KG1 (cell line): Measurements from ENCODE around the gene GAS6.
"Not testable (repeated sequence)": the region's sequence is repeated elsewhere in the genome, so short reads cannot be mapped to it uniquely, and the experiment has no call there.

Experiments used
- DNase-seq: peaks from one replicate; lab custom pipeline; 2025; lab: John Stamatoyannopoulos, UW

Gene GAS6

DNA sequence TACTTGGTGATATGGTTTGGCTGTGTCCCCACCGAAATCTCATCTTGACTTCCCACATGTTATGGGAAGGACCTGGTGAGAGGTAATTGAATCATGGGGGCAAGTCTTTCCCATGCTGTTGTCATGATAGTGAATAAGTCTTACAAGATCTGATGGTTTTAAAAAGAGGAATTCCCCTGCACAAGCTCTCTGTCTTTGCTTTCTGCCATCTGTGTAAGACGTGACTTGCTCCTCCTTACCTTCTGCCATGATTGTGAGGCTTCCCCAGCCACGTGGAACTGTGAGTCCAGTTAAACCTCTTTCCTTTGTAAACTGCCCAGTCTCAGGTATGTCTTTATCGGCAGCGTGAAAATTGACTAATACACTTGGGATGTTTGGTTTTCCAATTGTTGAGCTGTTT lies 4.0 kb upstream of the GAS6 start:
- not testable (repeated sequence) for DNase-seq

DNA sequence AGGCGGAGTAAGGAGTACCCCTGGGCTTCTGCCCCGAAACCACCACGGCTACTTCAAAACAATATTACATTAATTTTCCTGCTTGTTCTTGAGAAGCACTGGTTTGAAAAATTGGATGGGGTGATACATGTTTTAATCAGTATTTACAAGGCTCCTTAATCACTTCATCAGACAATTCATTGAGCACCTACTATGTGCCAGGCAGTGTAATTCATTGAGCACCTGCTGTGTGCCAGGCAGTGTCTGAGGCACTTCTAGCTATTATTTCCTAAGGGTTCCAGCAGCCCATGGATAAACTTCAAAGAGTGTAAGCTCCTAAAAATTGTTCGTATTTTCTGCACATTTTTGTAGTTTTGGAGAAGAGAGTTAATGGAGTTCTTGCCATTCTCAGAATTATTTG lies 1.6 kb upstream of the GAS6 start:
- DNase-seq: no peak

DNA sequence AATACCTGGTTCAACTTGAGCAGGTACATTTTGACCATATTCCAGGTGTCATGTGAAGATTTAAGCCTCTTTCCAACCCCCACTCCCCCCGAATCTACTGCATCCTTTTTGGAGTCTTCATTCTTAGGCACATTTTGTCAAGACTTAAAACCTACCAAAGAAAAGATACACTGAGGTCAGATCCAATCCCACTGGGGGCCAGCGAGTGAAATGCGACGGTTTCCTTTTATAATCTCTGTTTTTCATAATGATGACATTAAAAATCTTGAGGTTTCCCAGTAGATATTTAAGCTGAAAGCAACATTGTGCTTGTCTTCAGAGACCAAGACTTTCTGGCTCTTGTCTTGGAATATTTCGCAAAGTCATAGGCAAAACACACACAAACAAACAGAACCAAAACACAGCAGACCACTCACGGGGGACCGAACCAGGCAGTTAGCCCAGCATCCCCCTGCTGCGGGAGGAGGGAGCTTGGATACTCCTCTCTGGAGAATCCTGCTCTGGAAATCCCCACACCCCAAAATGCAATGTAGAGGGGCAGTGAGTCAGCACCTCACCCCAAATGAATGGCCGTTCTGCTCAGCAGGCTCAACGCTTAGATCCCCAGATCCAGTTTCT lies 506 bp upstream of the GAS6 start:
- DNase-seq: no peak

DNA sequence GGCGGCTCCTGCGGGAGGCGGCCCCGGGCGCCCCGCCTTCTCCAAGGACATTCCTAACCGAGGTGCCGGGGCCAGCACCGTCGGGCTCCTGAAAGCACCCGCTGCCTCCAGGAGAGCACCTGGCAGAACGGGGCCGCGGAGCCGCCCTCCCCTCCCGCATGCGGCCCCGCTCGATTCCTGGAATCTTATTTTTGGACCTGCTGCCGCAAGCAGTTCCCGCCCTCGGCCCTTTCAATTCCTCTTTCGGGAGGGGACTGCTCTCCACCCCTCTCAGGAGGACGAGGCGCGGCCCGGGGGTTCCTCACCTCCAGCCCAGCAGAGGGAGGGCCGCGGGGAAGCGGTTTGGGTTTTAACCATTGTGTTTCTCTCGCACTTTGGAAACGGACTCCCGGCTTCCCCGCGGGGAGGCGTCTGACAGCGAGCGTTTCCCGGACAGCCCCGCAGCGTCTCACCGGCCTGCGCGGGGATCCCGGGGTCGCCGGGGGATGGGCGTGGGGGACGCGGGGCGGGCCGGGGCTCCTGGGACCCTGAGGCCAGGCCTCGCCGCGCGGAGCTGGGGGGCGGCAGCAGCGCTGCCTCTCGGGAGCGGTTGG lies 849 bp downstream of the GAS6 start:
- no peak for DNase-seq

DNA sequence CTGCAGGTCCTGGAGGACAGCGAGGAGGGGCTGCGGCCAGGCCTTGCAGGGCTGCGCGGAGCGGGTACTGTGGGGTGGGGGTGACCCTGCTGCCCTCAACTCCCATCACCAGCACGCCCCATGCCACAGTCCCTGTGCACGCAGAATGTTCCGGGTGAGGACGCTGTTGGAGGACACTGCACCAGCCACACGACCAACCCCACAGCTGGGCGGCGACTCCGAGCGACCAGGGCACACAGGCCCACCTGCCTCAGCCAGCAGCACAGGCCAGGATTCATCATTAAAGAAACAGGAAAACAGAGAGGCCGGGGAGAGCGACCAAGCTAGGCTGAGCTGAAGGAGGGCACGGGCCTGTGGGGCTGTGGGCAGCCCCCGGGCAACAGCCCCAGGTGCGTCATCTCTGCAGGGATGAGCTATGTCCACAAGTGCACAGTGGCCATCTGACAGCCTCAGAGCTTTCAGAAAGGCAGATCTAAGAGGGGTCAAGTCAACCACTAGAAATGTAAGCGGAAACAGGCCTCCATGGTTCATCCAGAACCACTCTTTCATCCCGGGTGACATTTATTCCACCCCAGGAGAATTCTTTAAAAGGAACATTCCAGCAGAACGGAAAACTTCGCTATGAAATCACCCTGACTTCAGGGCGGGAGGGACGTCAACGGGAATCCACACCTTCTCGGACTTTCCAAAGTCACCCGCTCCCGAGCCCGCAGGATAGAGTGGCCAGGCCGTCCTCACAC lies 1.5 kb downstream of the GAS6 start:
- DNase-seq: no peak

DNA sequence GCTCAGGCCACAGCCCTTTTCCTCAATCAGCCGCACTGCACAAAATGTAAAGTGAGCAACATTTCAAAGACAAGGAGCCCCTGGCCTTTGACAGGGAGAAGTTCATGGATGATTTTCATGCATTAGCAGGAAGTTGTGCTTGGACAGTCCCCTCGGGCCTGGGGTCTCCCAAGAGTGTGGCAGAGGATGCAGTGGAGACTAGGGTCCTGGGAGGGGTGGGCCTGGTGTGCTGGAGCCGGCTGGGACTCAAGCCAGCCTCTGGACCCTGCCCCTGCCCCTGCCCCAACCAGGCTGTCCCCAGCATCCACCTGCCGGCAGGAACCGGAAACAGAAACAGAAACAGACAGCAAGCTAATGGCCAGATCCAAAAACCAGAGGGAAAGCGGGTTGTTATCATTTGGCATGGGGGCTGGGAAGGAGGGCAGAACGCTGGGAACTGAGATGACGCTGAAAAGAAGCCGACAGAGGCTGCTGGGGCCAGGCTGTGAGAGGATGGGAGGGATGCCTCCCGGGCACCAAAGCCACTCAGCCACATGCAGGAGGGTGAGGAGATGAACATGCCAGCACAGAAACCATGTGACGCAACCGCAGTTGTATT lies 2.3 kb downstream of the GAS6 start:
- no peak for DNase-seq

- no peak for DNase-seq
Measured at GRCh38 chr13:113860665-113861432, 3.0 kb downstream of the GAS6 start.

- DNase-seq: no peak
Measured at GRCh38 chr13:113860051-113860664, 3.7 kb downstream of the GAS6 start.

DNA sequence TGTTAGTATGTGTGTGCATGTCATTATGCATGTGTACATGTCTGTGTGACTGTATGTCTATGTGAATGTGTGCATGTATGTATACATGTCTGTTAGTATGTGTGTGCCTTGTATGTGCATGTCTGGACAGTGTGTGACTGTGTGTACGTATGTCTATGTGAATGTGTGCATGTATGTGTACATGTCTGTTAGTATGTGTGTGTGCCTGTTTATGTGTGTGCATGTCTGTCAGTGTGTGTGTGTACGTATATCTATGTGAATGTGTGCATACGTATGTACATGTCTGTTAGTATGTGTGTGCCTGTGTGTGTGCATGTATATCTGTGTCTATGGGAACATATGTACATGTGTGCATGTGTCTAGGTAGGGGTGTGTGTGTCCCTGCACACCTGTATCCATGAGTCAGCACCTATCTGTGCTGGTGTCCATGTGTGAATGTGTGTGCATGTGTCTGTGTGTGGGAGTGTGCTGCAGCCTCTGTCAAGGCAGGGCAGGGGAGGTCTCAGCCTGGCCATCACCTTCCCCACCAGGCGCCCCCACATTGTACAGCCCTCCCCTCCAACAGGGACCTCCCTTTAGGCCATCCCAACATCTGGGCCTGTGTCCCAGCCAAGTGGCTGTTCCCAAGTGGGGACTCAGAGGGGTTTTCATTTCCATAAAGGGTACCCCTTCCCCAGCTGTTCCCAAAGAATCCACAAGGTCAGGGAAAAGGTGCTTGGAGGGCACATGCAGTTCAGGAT lies 4.4 kb downstream of the GAS6 start:
- DNase-seq: no peak

DNA sequence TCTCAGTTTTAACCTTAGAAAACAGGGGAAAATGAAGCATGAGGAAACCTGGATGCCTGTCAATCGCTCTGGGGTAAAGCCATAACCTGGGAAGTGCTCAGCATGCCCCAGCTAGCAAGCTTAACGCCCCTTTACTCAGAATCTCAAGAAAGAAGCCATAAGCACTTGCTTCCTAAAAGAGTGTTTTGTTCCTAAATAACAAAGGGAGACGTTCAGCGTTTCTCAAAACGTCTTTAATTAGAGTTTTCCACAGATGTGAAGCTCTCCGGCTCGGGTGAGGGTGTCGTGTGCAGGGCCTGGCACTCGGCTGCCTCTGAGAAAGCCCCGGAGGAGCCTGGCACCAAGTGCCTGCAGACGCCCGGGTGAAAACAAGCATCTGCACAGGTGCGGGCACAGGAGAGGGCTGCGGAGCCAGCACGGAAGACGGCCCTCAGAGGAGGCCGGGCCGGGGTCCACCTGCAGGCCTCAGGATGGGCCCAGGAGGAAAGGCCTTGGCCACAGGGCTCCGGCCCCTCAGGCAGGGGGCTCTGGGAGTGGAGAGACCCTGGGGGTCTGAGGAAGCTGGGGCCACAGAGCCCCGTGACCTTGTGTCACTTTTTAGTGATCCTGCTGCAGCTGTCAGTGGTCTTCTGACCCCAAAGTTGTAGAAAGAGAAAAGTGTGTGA lies 6.2 kb downstream of the GAS6 start:
- no peak for DNase-seq

DNA sequence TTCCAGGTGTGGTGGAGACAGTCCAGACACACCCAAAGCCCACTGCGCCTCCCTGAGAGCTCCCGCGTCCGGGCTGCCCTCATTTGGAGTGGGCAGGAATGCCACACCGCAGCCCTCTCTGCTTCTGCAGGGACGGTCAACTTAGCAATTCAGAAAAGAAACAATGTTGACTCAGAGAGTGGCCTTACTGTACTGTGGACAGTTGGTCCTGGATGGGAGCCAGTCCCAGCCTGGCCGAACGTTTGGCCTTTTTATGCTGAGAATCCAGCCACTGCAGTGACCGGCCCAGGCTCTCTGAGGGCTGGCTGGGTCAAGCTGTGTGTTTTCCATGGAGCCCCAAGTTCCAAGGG lies 7.2 kb downstream of the GAS6 start:
- DNase-seq: no peak

GRCh38 chr13:113855931-113856715 lies 7.8 kb downstream of the GAS6 start:
- no peak for DNase-seq

GRCh38 chr13:113855012-113855921 lies 8.6 kb downstream of the GAS6 start:
- no peak for DNase-seq

DNA sequence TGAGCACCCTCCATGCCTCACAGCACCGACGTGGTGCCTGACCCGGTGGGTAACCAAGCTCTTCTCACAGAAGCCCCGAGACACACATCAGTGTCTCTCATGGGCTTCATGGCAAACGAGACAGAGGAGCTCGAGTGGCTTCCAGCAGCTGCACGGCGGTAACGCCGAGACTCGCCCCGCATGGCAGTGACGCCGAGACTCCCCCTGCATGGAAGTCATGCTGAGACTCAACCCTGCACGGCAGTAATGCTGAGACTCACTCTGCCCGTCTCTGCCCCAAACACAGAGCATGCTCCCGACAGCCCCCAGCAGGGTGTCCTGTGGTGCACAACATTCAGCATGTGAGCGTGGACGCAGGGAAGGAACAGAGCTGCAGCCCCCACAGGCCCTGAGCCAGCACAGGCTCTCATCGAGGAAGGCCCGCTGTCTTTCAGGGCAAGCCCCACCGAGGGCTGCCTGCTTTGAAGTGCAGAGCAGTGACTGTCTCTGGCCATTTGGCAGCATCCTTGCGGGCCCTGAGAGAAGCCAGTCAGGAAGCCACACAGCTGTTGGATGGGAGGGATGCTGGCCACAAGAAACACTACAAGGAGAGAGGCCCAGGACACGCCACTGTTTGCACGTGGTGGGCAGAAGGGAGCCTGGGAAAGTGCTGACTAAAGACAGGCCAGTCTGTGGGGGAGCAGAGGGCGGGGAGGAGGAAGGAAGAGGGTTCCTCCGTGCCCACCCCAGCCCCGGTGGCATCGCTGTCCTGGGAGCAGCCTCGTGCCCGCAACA lies 9.5 kb downstream of the GAS6 start:
- DNase-seq: no peak

- DNase-seq: no peak
Measured at GRCh38 chr13:113853518-113854237, 10.2 kb downstream of the GAS6 start.

GRCh38 chr13:113852536-113853517 lies 11.0 kb downstream of the GAS6 start:
- DNase-seq: no peak
